ENCODE measurements around the gene UNC13D.
"Not testable (repeated sequence)": the region's sequence is repeated elsewhere in the genome, so short reads cannot be mapped to it uniquely, and the experiment has no call there.

The UNC13D gene

GRCh38 chr17:75875182-75875939 is 31.2 kb upstream of the UNC13D start:
- no peak for DNase-seq (ENCODE audit: low read depth in 1 of 2, low spot score in 1 of 2)

DNA sequence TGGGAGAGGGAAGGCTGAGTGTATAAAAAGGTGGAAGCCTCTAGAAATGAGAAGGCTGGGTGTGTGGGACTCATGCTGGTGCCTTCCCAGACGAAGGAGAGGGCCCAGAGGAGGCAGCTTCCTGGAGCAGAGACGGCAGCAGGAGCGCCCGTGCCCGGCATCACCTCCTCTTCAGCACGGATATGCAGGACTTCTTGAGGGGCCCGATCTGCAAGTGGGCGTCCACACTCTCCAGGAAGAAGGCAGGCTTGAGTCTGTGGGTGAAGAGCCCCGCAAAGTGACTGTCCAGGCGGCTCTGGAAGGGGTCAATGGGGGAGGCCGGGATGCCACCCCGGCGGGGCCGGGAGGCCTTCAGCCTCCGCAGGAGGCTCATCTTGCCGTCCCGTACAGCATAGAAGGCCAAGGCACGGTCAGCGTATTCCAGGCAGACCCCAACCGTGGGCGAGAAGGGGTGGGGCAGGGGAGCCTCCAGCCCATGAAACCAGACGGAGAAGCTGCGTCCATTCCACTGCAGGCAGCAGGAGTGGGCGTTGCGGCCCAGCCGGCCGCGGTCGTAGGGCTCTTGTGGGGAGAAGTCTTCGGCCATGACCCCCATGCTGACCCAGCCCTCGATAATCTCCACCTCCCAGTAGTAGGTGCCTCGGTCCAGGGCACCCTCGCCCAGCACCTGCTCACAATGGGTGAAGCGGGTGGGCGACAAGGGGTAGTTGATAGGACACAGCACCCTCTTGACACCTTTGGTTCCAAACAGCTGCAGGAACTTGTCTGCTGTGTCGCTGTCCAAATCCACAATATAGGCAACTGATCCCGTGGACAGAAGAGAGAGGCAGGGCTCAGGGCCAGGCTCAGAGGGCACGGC is 30.3 kb upstream of the UNC13D start:
- DNase-seq (ENCODE audit: low read depth in 1 of 2, low spot score in 1 of 2): no peak

DNA sequence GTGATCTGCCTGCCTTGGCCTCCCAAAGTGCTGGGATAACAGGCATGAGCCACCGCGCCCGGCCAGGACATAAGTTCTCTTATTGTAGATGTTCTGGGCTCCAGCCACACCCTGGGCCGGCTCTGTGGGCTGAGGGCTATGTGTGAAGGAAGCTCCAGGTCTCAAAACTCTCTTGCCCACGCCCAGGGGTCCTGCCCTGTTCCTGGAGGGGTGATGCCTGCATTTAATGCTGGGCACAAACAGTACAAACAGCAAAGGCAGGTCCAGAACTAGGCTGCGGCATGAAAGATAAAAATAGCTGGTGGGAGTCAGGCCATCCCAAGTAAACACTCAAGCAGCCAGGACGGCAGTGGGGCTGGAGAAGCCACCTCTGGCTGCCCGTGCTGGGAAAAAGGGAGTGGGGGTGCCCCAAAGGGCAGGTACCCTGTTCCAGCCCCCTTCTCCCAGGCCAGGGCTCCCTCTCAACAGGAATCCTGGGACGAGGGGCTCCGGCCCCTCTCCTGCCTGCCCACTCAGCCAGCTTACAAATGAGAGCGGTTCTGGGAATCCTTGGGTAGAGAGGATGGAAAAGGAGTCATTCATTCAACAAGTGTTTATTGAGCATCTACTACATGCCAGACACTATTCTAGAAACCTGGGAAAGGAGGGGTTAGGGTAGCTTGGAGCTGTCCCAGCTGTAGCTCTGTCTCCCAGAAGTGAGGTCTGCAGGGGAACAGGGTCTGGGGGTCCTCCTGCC is 29.6 kb upstream of the UNC13D start:
- no peak for DNase-seq (ENCODE audit: low read depth in 1 of 2, low spot score in 1 of 2)

DNA sequence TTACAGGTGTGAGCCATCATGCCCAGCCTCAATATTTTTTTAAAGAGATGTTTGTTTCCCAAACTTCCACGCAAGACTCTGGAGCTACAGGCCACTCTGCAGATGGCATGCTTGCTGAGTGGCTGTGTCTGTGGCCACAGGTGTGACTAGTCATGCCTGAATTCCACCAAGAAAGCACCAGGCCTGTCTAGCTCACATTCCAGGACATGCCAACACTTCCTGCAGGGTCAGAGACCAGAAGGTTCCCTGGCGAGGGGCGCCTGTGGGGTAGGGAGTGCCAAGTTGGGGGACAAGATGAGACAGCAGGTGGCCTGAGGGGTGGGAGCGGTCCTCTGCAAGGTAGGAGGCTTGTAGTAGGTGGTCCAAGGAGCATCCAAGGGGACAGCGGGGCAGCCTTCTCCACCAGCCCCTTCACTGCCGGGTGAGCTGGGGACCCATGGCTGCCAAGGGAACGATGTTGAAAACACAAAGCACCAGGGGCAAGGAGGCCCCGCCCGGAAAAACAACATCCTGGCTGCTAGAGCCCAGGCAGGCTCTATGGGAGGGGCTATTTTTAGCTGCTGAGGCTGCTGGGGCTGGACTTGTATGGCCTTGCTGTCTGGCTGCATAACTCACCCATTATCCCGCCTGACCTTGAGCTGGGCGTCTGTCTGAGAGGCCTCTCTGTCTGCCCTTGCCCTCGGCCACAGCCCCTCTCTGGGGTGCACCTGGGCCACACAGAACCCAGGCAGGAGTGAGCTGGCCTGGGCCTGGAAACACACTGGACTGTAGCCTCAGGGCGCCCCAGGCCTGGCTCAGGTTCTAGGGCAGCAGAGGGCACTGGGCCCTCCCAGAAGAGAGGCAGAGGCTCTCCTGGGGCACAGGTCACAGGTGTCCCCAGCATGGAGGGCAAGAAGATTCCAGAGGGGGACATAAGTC is 28.5 kb upstream of the UNC13D start:
- DNase-seq (ENCODE audit: low read depth in 1 of 2, low spot score in 1 of 2): peak in 1 of 2 donors; percentile 51

DNA sequence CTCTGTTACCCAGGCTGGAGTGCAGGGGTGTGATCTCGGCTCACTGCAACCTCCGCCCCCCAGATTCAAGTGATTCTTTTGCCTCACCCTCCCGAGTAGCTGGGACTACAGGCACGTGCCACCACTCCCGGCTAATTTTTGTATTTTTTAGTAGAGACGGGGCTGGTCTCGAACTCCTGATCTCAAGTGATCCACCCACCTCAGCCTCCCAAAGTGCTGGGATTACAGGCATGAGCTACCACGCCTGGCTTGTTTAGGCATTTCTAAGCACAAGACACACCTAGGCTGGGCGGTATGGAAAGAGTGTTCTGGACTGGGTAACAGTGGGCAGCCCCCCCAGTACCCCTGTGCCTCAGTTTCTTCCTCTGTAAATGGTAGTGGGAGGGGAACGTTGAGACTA is 26.0 kb upstream of the UNC13D start:
- DNase-seq (ENCODE audit: low read depth in 1 of 2, low spot score in 1 of 2): not testable (repeated sequence)

GRCh38 chr17:75869282-75870141 is 25.3 kb upstream of the UNC13D start:
- no peak for DNase-seq (ENCODE audit: low read depth in 1 of 2, low spot score in 1 of 2)

GRCh38 chr17:75868730-75869281 is 24.6 kb upstream of the UNC13D start:
- not testable (repeated sequence) for DNase-seq (ENCODE audit: low read depth in 1 of 2, low spot score in 1 of 2)

GRCh38 chr17:75865404-75866188 is 21.4 kb upstream of the UNC13D start:
- not testable (repeated sequence) for DNase-seq (ENCODE audit: low read depth in 1 of 2, low spot score in 1 of 2)

- DNase-seq (ENCODE audit: low read depth in 1 of 2, low spot score in 1 of 2): not testable (repeated sequence)
Measured at GRCh38 chr17:75864887-75865286, 20.7 kb upstream of the UNC13D start.

GRCh38 chr17:75864448-75864871 is 20.3 kb upstream of the UNC13D start:
- no peak for DNase-seq (ENCODE audit: low read depth in 1 of 2, low spot score in 1 of 2)

DNA sequence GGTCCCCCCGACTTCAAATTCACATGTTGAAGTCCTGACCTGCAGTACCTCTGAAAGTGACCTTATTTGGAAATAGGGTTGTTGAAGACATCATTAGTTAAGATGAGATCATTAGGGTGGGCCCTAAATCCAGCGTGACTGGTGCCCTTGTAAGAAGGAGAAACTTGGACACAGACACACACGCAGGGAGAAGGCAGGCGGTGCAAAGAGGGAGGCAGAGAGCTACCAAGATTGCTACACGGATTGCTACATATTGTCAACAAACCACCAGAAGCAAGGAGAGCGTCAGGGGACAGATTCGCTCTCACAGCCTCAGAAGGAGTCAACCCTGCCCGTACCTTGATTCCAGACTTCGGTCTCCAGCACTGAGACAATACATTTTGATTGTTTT is 17.7 kb upstream of the UNC13D start:
- DNase-seq (ENCODE audit: low read depth in 1 of 2, low spot score in 1 of 2): no peak

GRCh38 chr17:75859358-75859757 is 15.2 kb upstream of the UNC13D start:
- not testable (repeated sequence) for DNase-seq (ENCODE audit: low read depth in 1 of 2, low spot score in 1 of 2)

DNA sequence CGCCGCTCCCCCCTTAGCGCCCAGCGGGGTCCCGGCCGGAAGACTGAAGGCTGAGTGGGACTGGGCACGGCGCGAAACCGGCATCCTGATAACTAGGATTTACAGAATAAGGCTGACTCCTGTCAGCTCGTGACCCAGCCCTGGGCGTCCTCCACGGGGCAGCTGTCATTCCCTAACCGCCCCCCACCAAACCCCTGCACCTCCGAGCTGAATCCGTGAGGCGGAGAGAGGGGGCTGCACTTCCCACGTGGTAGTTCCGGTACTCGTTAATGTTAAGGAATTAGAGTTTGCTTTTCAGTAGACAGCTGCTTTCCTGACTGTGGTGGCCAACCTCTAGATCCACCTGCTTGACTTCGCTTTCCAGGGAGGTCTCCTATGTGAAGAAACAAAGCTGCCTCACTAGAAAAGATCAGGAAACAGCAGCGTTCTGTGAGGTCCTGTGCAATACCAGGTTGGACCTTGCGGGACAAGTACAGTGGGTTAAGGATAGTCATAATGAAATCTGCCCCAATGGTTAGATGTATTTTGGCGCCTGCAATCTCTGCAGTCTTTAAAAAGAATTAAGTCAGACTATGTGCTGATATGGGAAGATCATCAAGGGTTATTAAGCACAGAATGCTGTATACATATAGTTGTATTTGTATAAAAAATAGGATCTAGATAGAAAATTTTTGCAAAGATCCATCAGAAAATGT is 12.0 kb upstream of the UNC13D start:
- DNase-seq (ENCODE audit: low read depth in 1 of 2, low spot score in 1 of 2): no peak

- DNase-seq (ENCODE audit: low read depth in 1 of 2, low spot score in 1 of 2): peak; percentile 91 to 93
Measured at GRCh38 chr17:75855310-75856061, 11.3 kb upstream of the UNC13D start, which contains the start of gene WBP2. Gene WBP2 (minus strand): TSS chr17:75855335. CDS start chr17:75855297, 38 bp downstream.

DNA sequence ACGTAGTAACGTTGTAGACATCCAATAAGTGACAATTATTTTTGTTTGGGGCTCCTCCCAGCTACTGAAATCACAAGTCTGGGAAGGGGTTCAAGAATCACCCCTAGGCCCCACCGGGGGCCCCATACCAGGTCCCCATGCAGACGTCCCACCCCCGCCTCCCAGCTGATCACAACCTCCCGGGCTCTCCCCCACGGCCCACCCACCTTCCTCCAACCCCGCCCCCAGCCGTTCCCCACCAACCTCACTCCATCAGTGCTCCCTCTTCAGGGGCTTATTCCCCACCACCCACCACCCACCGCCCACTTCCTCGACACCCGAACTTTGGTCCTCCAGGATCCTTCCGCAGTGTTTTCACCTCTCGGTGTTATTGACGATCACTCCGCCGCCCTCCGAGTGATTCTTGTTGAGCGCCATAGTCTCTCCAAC is 10.7 kb upstream of the UNC13D start:
- DNase-seq (ENCODE audit: low read depth in 1 of 2, low spot score in 1 of 2): no peak

- no peak for DNase-seq (ENCODE audit: low read depth in 1 of 2, low spot score in 1 of 2)
Measured at GRCh38 chr17:75854101-75854748, 10.0 kb upstream of the UNC13D start.

All from stimulated activated CD4-positive, alpha-beta T cell treated with anti-CD3 and anti-CD28 coated beads, Interleukin-15, amount 100 ng/mL, for 1 hour (primary cell).